Measurements from ENCODE around the gene GLI3. TPM values are rescaled to one million over a fixed set of nuclear protein-coding genes. Genes with fewer than 3 reads are reported as not detected.
"Not testable (repeated sequence)": the region's sequence is repeated elsewhere in the genome, so short reads cannot be mapped to it uniquely, and the experiment has no call there.

GLI3 gene
- total RNA-seq, 2 donors from 2014 or later = 0.17 to 0.74 TPM

- Mint-ChIP-seq H3K9me3 (no peaks in the 10 kb centered on the region), H3K36me3 (ENCODE audit: low read depth) (no peaks in the 10 kb centered on the region), H3K27me3 (peaks cover 6% of the 10 kb centered on the region), H3K4me3 (no peak overlapping the region), H3K4me1 (no peaks in the 10 kb centered on the region), H3K27ac (no peak overlapping the region)
- ATAC-seq (replicated peaks) = no peak
These were observed 25.1 kb downstream of the GLI3 start for GRCh38 chr7:42211938-42212337.

GRCh38 chr7:42210779-42211178 lies 26.2 kb downstream of the GLI3 start:
- no peaks in the 10 kb centered on the region for H3K36me3 Mint-ChIP-seq (ENCODE audit: low read depth)
- H3K4me1 Mint-ChIP-seq = no peaks in the 10 kb centered on the region
- H3K9me3 Mint-ChIP-seq = no peaks in the 10 kb centered on the region
- H3K27me3 Mint-ChIP-seq = peaks cover 4% of the 10 kb centered on the region
- H3K4me3 Mint-ChIP-seq = no peak overlapping the region
- no peak overlapping the region for H3K27ac Mint-ChIP-seq
- no peak for ATAC-seq (replicated peaks)

GRCh38 chr7:42210333-42210732 lies 26.7 kb downstream of the GLI3 start:
- H3K36me3 Mint-ChIP-seq (ENCODE audit: low read depth) = no peaks in the 10 kb centered on the region
- H3K27ac Mint-ChIP-seq = no peak overlapping the region
- no peaks in the 10 kb centered on the region for H3K9me3 Mint-ChIP-seq
- H3K4me3 Mint-ChIP-seq = no peak overlapping the region
- peaks cover 4% of the 10 kb centered on the region for H3K27me3 Mint-ChIP-seq
- H3K4me1 Mint-ChIP-seq = no peaks in the 10 kb centered on the region
- ATAC-seq (replicated peaks) = no peak

- H3K4me1 Mint-ChIP-seq; H3K27ac Mint-ChIP-seq; ATAC-seq (replicated peaks); H3K4me3 Mint-ChIP-seq; H3K36me3 Mint-ChIP-seq (ENCODE audit: low read depth); H3K9me3 Mint-ChIP-seq; H3K27me3 Mint-ChIP-seq: not testable (repeated sequence)
These were observed 27.9 kb downstream of the GLI3 start for GRCh38 chr7:42209085-42209484.

- Mint-ChIP-seq H3K36me3 (ENCODE audit: low read depth) (no peaks in the 10 kb centered on the region), H3K27me3 (peaks cover 4% of the 10 kb centered on the region), H3K27ac (no peak overlapping the region), H3K9me3 (no peaks in the 10 kb centered on the region), H3K4me1 (no peaks in the 10 kb centered on the region), H3K4me3 (no peak overlapping the region)
- ATAC-seq (replicated peaks) = no peak
These were observed 28.4 kb downstream of the GLI3 start for GRCh38 chr7:42208572-42208971.

- H3K4me1 Mint-ChIP-seq = no peaks in the 10 kb centered on the region
- no peak overlapping the region for H3K4me3 Mint-ChIP-seq
- no peaks in the 10 kb centered on the region for H3K9me3 Mint-ChIP-seq
- no peak for ATAC-seq (replicated peaks)
- H3K27me3 Mint-ChIP-seq = peaks cover 1% of the 10 kb centered on the region
- H3K27ac Mint-ChIP-seq = no peak overlapping the region
- no peaks in the 10 kb centered on the region for H3K36me3 Mint-ChIP-seq (ENCODE audit: low read depth)
These were observed 29.6 kb downstream of the GLI3 start for GRCh38 chr7:42207420-42207819.

- no peak for ATAC-seq (replicated peaks)
- no peaks in the 10 kb centered on the region for H3K36me3 Mint-ChIP-seq (ENCODE audit: low read depth)
- no peak overlapping the region for H3K4me3 Mint-ChIP-seq
- no peaks in the 10 kb centered on the region for H3K27me3 Mint-ChIP-seq
- no peak overlapping the region for H3K27ac Mint-ChIP-seq
- H3K4me1 Mint-ChIP-seq = no peaks in the 10 kb centered on the region
- no peaks in the 10 kb centered on the region for H3K9me3 Mint-ChIP-seq
These were observed 33.7 kb downstream of the GLI3 start for GRCh38 chr7:42203336-42203735.

GRCh38 chr7:42202601-42203000 lies 34.4 kb downstream of the GLI3 start:
- Mint-ChIP-seq H3K4me1 (no peaks in the 10 kb centered on the region), H3K27me3 (no peaks in the 10 kb centered on the region), H3K27ac (no peak overlapping the region), H3K36me3 (ENCODE audit: low read depth) (no peaks in the 10 kb centered on the region), H3K9me3 (no peaks in the 10 kb centered on the region), H3K4me3 (no peak overlapping the region)
- no peak for ATAC-seq (replicated peaks)

- Mint-ChIP-seq H3K4me1 (no peaks in the 10 kb centered on the region), H3K27me3 (no peaks in the 10 kb centered on the region), H3K36me3 (ENCODE audit: low read depth) (no peaks in the 10 kb centered on the region), H3K9me3 (no peaks in the 10 kb centered on the region), H3K27ac (no peak overlapping the region), H3K4me3 (no peak overlapping the region)
- no peak for ATAC-seq (replicated peaks)
These were observed 37.9 kb downstream of the GLI3 start for GRCh38 chr7:42198974-42199668.

- Mint-ChIP-seq H3K27ac (no peak overlapping the region), H3K36me3 (ENCODE audit: low read depth) (no peaks in the 10 kb centered on the region), H3K4me1 (no peaks in the 10 kb centered on the region), H3K27me3 (no peaks in the 10 kb centered on the region), H3K9me3 (no peaks in the 10 kb centered on the region), H3K4me3 (no peak overlapping the region)
- ATAC-seq (replicated peaks) = no peak
These were observed 38.7 kb downstream of the GLI3 start for GRCh38 chr7:42198296-42198695.

GRCh38 chr7:42197451-42197850 lies 39.6 kb downstream of the GLI3 start:
- Mint-ChIP-seq H3K36me3 (ENCODE audit: low read depth) (no peaks in the 10 kb centered on the region), H3K9me3 (no peaks in the 10 kb centered on the region), H3K27ac (no peak overlapping the region), H3K4me1 (no peaks in the 10 kb centered on the region), H3K27me3 (no peaks in the 10 kb centered on the region), H3K4me3 (no peak overlapping the region)
- ATAC-seq (replicated peaks) = no peak

- no peak for ATAC-seq (replicated peaks)
- Mint-ChIP-seq H3K36me3 (ENCODE audit: low read depth) (no peaks in the 10 kb centered on the region), H3K9me3 (no peaks in the 10 kb centered on the region), H3K27me3 (no peaks in the 10 kb centered on the region), H3K4me3 (no peak overlapping the region), H3K4me1 (no peaks in the 10 kb centered on the region), H3K27ac (no peak overlapping the region)
These were observed 42.8 kb downstream of the GLI3 start for GRCh38 chr7:42194238-42194637.

- Mint-ChIP-seq H3K4me1 (no peaks in the 10 kb centered on the region), H3K36me3 (ENCODE audit: low read depth) (no peaks in the 10 kb centered on the region), H3K9me3 (no peaks in the 10 kb centered on the region), H3K27ac (no peak overlapping the region), H3K4me3 (no peak overlapping the region), H3K27me3 (no peaks in the 10 kb centered on the region)
- ATAC-seq (replicated peaks) = no peak
These were observed 43.4 kb downstream of the GLI3 start for GRCh38 chr7:42193471-42194129.

GRCh38 chr7:42192851-42193461 lies 44.1 kb downstream of the GLI3 start:
- no peaks in the 10 kb centered on the region for H3K36me3 Mint-ChIP-seq (ENCODE audit: low read depth)
- no peaks in the 10 kb centered on the region for H3K4me1 Mint-ChIP-seq
- no peaks in the 10 kb centered on the region for H3K9me3 Mint-ChIP-seq
- ATAC-seq (replicated peaks) = no peak
- no peak overlapping the region for H3K4me3 Mint-ChIP-seq
- no peaks in the 10 kb centered on the region for H3K27me3 Mint-ChIP-seq
- no peak overlapping the region for H3K27ac Mint-ChIP-seq

GRCh38 chr7:42192066-42192465 lies 44.9 kb downstream of the GLI3 start:
- no peak for ATAC-seq (replicated peaks)
- no peaks in the 10 kb centered on the region for H3K9me3 Mint-ChIP-seq
- no peaks in the 10 kb centered on the region for H3K27me3 Mint-ChIP-seq
- H3K4me1 Mint-ChIP-seq = no peaks in the 10 kb centered on the region
- H3K4me3 Mint-ChIP-seq = no peak overlapping the region
- no peak overlapping the region for H3K27ac Mint-ChIP-seq
- H3K36me3 Mint-ChIP-seq (ENCODE audit: low read depth) = no peaks in the 10 kb centered on the region

Data from activated T-helper 17 cell treated with anti-CD3 and anti-CD28 coated beads, Interleukin-2, amount 50 U/mL, for 72 hours (primary cell).